Measurements from ENCODE around the gene CSNK1E.

GRCh38 chr22:38300946-38301345 lies 16.3 kb downstream of the CSNK1E start:
- TF ChIP-seq CTCF (IDR thresholded peaks at IDR 0.05) (no peak), POLR2A (IDR thresholded peaks at IDR 0.05) (no peak)
